ENCODE measurements around the gene CATSPERZ.

- TF ChIP-seq, protein P1, sequence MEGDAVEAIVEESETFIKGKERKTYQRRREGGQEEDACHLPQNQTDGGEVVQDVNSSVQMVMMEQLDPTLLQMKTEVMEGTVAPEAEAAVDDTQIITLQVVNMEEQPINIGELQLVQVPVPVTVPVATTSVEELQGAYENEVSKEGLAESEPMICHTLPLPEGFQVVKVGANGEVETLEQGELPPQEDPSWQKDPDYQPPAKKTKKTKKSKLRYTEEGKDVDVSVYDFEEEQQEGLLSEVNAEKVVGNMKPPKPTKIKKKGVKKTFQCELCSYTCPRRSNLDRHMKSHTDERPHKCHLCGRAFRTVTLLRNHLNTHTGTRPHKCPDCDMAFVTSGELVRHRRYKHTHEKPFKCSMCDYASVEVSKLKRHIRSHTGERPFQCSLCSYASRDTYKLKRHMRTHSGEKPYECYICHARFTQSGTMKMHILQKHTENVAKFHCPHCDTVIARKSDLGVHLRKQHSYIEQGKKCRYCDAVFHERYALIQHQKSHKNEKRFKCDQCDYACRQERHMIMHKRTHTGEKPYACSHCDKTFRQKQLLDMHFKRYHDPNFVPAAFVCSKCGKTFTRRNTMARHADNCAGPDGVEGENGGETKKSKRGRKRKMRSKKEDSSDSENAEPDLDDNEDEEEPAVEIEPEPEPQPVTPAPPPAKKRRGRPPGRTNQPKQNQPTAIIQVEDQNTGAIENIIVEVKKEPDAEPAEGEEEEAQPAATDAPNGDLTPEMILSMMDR (IDR thresholded peaks at IDR 0.05), result no peak
- TF ChIP-seq ZFX (IDR thresholded peaks at IDR 0.05; ENCODE audit: borderline replicate concordance), result no peak
Measured at GRCh38 chr11:64283092-64283491, 17.1 kb upstream of the CATSPERZ start.

Data from 22Rv1 (cell line).